Measurements from ENCODE around the gene CBLC. TPM values are rescaled to one million over a fixed set of nuclear protein-coding genes. Genes with fewer than 3 reads are reported as not detected.
A peak's percentile ranks its signal among the peaks of the same experiment; 100 is the strongest.

Gene CBLC
- total RNA-seq, 1 experiment from 2014 or later = 54.3 TPM

DNA sequence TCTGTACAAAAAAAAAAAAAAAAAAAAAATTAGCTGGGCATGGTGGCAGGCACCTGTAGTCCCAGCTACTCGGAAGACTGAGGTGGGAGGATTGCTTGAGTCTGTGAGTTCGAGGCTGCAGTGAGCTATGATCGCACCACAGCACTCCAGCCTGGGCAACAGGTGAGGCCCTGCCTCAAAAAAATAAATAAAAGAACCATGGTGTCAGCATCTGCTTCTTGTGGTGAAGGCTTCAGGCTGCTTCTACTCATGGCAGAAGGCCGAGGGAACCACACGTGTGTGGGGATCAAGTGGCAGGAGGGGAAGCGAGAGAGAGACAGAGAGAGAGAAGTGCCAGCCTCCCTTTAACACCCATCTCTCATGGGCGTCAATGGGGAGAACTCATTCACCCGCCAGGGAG lies 15.7 kb upstream of the CBLC start:
- TF ChIP-seq, protein P1, sequence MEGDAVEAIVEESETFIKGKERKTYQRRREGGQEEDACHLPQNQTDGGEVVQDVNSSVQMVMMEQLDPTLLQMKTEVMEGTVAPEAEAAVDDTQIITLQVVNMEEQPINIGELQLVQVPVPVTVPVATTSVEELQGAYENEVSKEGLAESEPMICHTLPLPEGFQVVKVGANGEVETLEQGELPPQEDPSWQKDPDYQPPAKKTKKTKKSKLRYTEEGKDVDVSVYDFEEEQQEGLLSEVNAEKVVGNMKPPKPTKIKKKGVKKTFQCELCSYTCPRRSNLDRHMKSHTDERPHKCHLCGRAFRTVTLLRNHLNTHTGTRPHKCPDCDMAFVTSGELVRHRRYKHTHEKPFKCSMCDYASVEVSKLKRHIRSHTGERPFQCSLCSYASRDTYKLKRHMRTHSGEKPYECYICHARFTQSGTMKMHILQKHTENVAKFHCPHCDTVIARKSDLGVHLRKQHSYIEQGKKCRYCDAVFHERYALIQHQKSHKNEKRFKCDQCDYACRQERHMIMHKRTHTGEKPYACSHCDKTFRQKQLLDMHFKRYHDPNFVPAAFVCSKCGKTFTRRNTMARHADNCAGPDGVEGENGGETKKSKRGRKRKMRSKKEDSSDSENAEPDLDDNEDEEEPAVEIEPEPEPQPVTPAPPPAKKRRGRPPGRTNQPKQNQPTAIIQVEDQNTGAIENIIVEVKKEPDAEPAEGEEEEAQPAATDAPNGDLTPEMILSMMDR (IDR thresholded peaks at IDR 0.05; ENCODE audit: unreplicated experiment) = no peak
- no TSS peak for BruUV-seq (replicated peaks)
- Mint-ChIP-seq H3K9me3 (ENCODE audit: low read depth, unreplicated experiment) (no peaks in the 10 kb centered on the region), H3K4me1 (ENCODE audit: low read depth, unreplicated experiment) (peaks cover 16% of the 10 kb centered on the region), H3K36me3 (ENCODE audit: insufficient read depth, unreplicated experiment) (peaks cover 40% of the 10 kb centered on the region), H3K4me3 (ENCODE audit: low read depth, unreplicated experiment) (no peak overlapping the region), H3K27ac (ENCODE audit: unreplicated experiment) (no peak overlapping the region), H3K27me3 (ENCODE audit: unreplicated experiment) (no peaks in the 10 kb centered on the region)
- no peak for DNase-seq
- intact Hi-C loops (cut with micrococcal nuclease; ENCODE audit: unreplicated experiment) = no loop called here
- CTCF ChIA-PET = interaction anchor here (1.0 kb wide), 1 partner anchor 17 kb away, joined by 4 read pairs; no protein-coding TSS in a partner anchor

DNA sequence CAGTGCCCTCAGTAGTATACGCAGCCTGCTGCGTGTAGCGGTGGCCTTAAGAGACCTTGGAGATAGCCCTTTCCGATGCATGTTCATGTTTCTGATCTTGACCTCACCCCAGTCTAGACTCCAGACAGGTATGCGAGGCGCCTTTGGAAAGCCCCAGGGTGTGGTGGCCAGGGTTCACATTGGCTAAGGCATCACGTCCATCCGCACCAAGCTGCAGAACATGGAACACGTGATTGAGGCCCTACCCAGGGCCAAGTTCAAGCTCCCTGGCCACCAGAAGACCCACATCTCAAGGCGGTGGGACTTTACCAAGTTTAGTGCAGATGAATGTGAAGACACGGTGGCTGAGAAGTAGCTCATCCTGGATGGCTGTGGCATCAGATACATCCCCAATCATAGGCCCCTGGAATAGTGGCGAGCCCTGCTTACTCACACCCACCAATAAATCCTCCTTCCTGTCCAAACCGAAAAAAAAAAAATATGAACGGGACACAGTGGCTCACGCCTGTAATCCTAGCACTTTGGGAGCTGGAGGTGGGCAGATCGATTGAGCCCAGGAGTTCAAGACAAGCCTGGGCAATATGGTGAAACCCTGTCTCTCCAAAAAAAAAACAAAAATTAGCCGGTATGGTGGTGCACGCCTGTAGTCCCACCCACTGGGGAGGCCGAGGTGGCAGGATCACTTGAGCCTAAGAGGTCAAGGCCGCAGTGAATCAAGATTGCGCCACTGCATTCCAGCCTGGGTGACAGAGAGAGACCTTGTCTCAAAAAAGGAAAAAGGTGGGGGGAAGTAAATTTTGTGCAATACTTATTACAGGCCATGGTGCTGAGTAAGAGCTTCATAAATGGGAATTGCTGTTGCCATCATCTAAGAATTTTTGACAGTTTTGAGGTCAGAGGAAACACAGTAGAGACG lies 12.4 kb upstream of the CBLC start:
- peaks cover 18% of the 10 kb centered on the region for H3K4me1 Mint-ChIP-seq (ENCODE audit: low read depth, unreplicated experiment)
- intact Hi-C loops (cut with micrococcal nuclease; ENCODE audit: unreplicated experiment) = no loop called here
- H3K36me3 Mint-ChIP-seq (ENCODE audit: insufficient read depth, unreplicated experiment) = peaks cover 13% of the 10 kb centered on the region
- H3K27me3 Mint-ChIP-seq (ENCODE audit: unreplicated experiment) = no peaks in the 10 kb centered on the region
- CTCF ChIA-PET = interaction anchor here (0.6 to 5.6 kb wide), 10 partner anchors 9 to 146 kb away, joined by 3 to 45 read pairs (median 4); no protein-coding TSS in a partner anchor
- H3K4me3 Mint-ChIP-seq (ENCODE audit: low read depth, unreplicated experiment) = peak overlapping the region; percentile 26
- BruUV-seq (replicated peaks) = no TSS peak
- DNase-seq = peak; percentile 66
- peaks cover 4% of the 10 kb centered on the region for H3K9me3 Mint-ChIP-seq (ENCODE audit: low read depth, unreplicated experiment)
- TF ChIP-seq, protein P1 (IDR thresholded peaks at IDR 0.05; ENCODE audit: unreplicated experiment) = no peak
- peak overlapping the region; percentile 27 for H3K27ac Mint-ChIP-seq (ENCODE audit: unreplicated experiment)

DNA sequence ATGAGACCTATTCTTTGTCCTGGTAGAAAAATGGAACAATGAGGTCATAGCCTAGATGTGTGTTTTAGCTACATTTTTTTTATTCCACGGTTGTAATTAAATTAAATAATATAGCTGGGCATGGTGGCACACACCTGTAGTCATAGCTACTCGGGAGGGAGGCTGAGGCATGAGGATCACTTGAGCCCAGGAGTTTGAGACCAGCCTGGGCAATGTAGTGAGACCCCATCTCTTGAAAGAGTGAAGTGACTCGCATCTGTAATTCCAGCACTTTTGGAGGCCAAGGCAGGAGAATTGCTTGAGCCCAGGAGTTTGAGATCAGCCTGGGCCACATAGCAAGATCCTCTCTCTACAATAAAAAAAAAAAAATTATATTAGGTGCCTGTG lies 11.7 kb upstream of the CBLC start:
- Mint-ChIP-seq H3K4me3 (ENCODE audit: low read depth, unreplicated experiment) (no peak overlapping the region), H3K27ac (ENCODE audit: unreplicated experiment) (peak overlapping the region; percentile 22), H3K36me3 (ENCODE audit: insufficient read depth, unreplicated experiment) (peaks cover 14% of the 10 kb centered on the region), H3K9me3 (ENCODE audit: low read depth, unreplicated experiment) (peaks cover 4% of the 10 kb centered on the region), H3K4me1 (ENCODE audit: low read depth, unreplicated experiment) (peaks cover 25% of the 10 kb centered on the region), H3K27me3 (ENCODE audit: unreplicated experiment) (no peaks in the 10 kb centered on the region)
- CTCF ChIA-PET = interaction anchor here (0.6 to 5.6 kb wide), 7 partner anchors 8 to 146 kb away, joined by 3 to 45 read pairs (median 4); no protein-coding TSS in a partner anchor
- no peak for DNase-seq
- BruUV-seq (replicated peaks) = no TSS peak
- TF ChIP-seq, protein P1 (IDR thresholded peaks at IDR 0.05; ENCODE audit: unreplicated experiment) = no peak
- intact Hi-C loops (cut with micrococcal nuclease; ENCODE audit: unreplicated experiment) = no loop called here

DNA sequence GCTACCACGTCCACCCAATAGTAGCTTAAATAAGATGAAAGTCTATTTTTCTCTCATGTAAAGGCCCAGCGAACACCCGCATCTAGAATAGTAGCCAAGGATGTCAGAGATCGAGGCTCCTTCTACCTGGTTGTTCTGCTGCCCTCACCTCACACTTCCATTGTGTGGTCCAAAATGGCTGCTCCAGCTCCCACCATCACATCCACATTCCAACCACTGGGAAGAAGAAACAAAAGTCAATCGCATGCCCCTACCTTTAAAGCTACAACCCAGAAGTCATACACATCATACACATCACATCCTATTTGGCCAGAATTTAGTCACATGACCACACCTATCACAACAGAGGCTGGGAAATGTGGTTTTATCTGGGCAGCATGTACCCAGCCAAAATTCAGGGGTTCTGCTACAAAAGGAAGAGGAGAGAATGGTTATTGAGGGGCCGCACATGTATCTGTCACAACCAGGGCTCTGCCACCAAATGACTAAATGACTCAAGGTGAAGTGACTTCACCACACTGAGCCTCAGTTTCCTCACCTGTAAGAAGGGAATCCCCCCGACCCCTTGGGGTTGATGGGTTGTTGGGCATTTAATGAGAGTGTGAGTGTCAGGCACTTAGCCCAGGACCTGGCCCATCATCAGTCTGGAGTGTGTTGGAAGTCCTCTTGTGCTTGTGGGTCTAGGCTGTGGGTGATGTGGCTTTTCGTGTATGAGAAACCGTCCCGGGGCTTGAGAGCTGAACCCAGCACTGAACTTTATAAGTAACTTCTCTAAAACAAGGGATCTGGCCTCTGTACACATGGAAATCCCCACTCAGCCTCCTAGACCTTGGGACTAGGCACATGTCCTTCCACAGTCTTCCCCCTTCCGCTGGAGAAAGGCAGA lies 10.2 kb upstream of the CBLC start:
- BruUV-seq (replicated peaks) = no TSS peak
- H3K27ac Mint-ChIP-seq (ENCODE audit: unreplicated experiment) = no peak overlapping the region
- H3K27me3 Mint-ChIP-seq (ENCODE audit: unreplicated experiment) = no peaks in the 10 kb centered on the region
- peaks cover 4% of the 10 kb centered on the region for H3K9me3 Mint-ChIP-seq (ENCODE audit: low read depth, unreplicated experiment)
- CTCF ChIA-PET = interaction anchor here (5.6 kb wide), 1 partner anchor 43 kb away, joined by 45 read pairs; no protein-coding TSS in a partner anchor
- H3K36me3 Mint-ChIP-seq (ENCODE audit: insufficient read depth, unreplicated experiment) = peaks cover 14% of the 10 kb centered on the region
- intact Hi-C loops (cut with micrococcal nuclease; ENCODE audit: unreplicated experiment) = no loop called here
- DNase-seq = no peak
- TF ChIP-seq, protein P1 (IDR thresholded peaks at IDR 0.05; ENCODE audit: unreplicated experiment) = no peak
- no peak overlapping the region for H3K4me3 Mint-ChIP-seq (ENCODE audit: low read depth, unreplicated experiment)
- H3K4me1 Mint-ChIP-seq (ENCODE audit: low read depth, unreplicated experiment) = peaks cover 34% of the 10 kb centered on the region

Measured in Calu3 (cell line).